PFSK-1 (cell line): Measurements from ENCODE around the gene SYVN1.

Experiments
- FOXP2 ChIP-seq: optimal IDR thresholded peaks from 2 replicates; pipeline ENCODE3; 2011; ENCODE audit warnings: borderline replicate concordance, control low read depth, inconsistent platforms; ENCODE audit not compliant: insufficient read depth; ENCODE audit errors: extremely low read length, extremely low read depth
- POLR2AphosphoS5 ChIP-seq: IDR thresholded peaks from 2 replicates; pipeline ENCODE4 v1.6.1; 2012; ENCODE audit warnings: low read depth, mild to moderate bottlenecking, control low read depth, low read length, moderate library complexity
- REST ChIP-seq, 2 experiments: IDR thresholded peaks; 2 replicates each; pipeline versions ENCODE4 v1.6.1 to v1.8.0; 2011 to 2012; ENCODE audit warnings: low read depth in 2 of 2, low read length in 2 of 2, control low read depth in 1 of 2, inconsistent platforms in 1 of 2, mild to moderate bottlenecking in 1 of 2, moderate library complexity in 1 of 2; ENCODE audit not compliant: insufficient read depth in 1 of 2
- SIN3A ChIP-seq: IDR thresholded peaks from 2 replicates; pipeline ENCODE4 v1.6.1; 2012; ENCODE audit warnings: mild to moderate bottlenecking, low read length, moderate library complexity, borderline replicate concordance; ENCODE audit not compliant: insufficient read depth
- TAF1 ChIP-seq: IDR thresholded peaks from 2 replicates; pipeline ENCODE4 v1.6.1; 2012; ENCODE audit warnings: low read length, control low read depth, borderline replicate concordance; ENCODE audit not compliant: insufficient read depth

GRCh38 chr11:65108469-65109123 is 25.7 kb downstream of the SYVN1 start:
- TF ChIP-seq SIN3A (no peak), TAF1 (no peak), FOXP2 (no peak), POLR2AphosphoS5 (no peak), REST (IDR thresholded peaks at IDR 0.05; ENCODE audit: insufficient read depth in 1 of 2, low read depth in 2 of 2, low read length in 2 of 2) (no peak)
